OCI-LY7 (cell line): ENCODE measurements around the gene ABCB11. TPM values are rescaled to one million over a fixed set of nuclear protein-coding genes. Genes with fewer than 3 reads are reported as not detected.
A peak's percentile ranks its signal among the peaks of the same experiment; 100 is the strongest.

Experiments used
- BruUV-seq: library from RNA; stranded (reverse); fragments of 400-500 nt; replicated peaks from 2 replicates; lab custom pipeline; 2021; lab: Mats Ljungman, UMichigan
- CTCF ChIA-PET: fragments of 300-600 bp; sonication (Branson Sonifier 250); formaldehyde crosslinking; loops from one replicate; lab custom pipeline; 2022; ENCODE audit warnings: antibody characterized with exemption; ENCODE audit not compliant: unreplicated experiment; lab: Charles Lee
- POLR2A ChIA-PET: fragments of 300-600 bp; sonication (Branson Sonifier 250); formaldehyde crosslinking; loops from one replicate; lab custom pipeline; 2022; ENCODE audit warnings: antibody characterized with exemption; lab: Charles Lee
- DNase-seq: peaks from one replicate; pipeline ENCODE4 v3.0.0-alpha.2; 2015; ENCODE audit warnings: low spot score
- H2AFZ ChIP-seq: fragments of 200-600 bp; sonication (generic), shearing (Covaris generic); 2 replicates; pipeline ENCODE4 v1.6.1; 2014; ENCODE audit warnings: mild to moderate bottlenecking, antibody characterized with exemption, low read length, moderate library complexity
- H3K27ac ChIP-seq: fragments of 200-600 bp; sonication (generic); 2 replicates; pipeline ENCODE4 v1.5.1; 2014; ENCODE audit warnings: mixed run types, low read depth, mild to moderate bottlenecking, moderate library complexity, low read length, inconsistent platforms; ENCODE audit not compliant: poor library complexity, severe bottlenecking
- H3K36me3 ChIP-seq: fragments of 200-600 bp; sonication (generic); 2 replicates; pipeline ENCODE4 v1.6.1; 2014; ENCODE audit warnings: mild to moderate bottlenecking, antibody characterized with exemption, low read length, moderate library complexity, mixed read lengths; ENCODE audit not compliant: insufficient read depth
- H3K4me1 ChIP-seq: fragments of 200-600 bp; sonication (generic); 2 replicates; pipeline ENCODE4 v1.5.1; 2014; ENCODE audit warnings: mild to moderate bottlenecking, low read length; ENCODE audit not compliant: insufficient read depth, poor library complexity, severe bottlenecking
- H3K4me2 ChIP-seq: fragments of 200-600 bp; sonication (generic); 2 replicates; pipeline ENCODE4 v1.6.1; 2014; ENCODE audit warnings: mild to moderate bottlenecking, low read length
- H3K4me3 ChIP-seq: fragments of 200-600 bp; sonication (generic); 2 replicates; pipeline ENCODE4 v1.5.1; 2014; ENCODE audit warnings: mild to moderate bottlenecking, low read depth, low read length; ENCODE audit not compliant: poor library complexity, severe bottlenecking
- H3K79me2 ChIP-seq: fragments of 200-600 bp; sonication (generic); 2 replicates; pipeline ENCODE4 v1.6.1; 2016; ENCODE audit warnings: low read depth, mild to moderate bottlenecking, low read length, moderate library complexity, mixed read lengths; ENCODE audit not compliant: insufficient read depth
- H3K9me2 ChIP-seq: fragments of 200-600 bp; sonication (generic); 2 replicates; pipeline ENCODE4 v1.6.1; 2016; ENCODE audit warnings: mild to moderate bottlenecking, low read length, mixed read lengths; ENCODE audit not compliant: insufficient read depth
- H3K9me3 ChIP-seq: fragments of 200-600 bp; sonication (generic); 2 replicates; pipeline ENCODE4 v1.6.1; 2014; ENCODE audit warnings: mild to moderate bottlenecking, mixed run types, low read length, mixed read lengths
- H4K20me1 ChIP-seq: fragments of 200-600 bp; sonication (generic); 2 replicates; pipeline ENCODE4 v1.6.1; 2014; ENCODE audit warnings: mild to moderate bottlenecking, antibody characterized with exemption, low read length, moderate library complexity, mixed read lengths; ENCODE audit not compliant: insufficient read depth
- CTCF ChIP-seq: fragments of 200-600 bp; sonication (generic); conservative IDR thresholded peaks from 2 replicates; pipeline ENCODE4 v1.5.1; 2014; ENCODE audit warnings: mild to moderate bottlenecking, antibody characterized with exemption, low read length, moderate library complexity, mixed read lengths
- EZH2phosphoT487 ChIP-seq: fragments of 200-600 bp; sonication (generic); IDR thresholded peaks from 2 replicates; pipeline ENCODE4 v1.6.1; 2018; ENCODE audit warnings: low read depth, borderline replicate concordance, mild to moderate bottlenecking, mixed run types, antibody characterized with exemption, low read length, moderate library complexity, mixed read lengths
- intact Hi-C: fragments of 100-400 bp; cut with micrococcal nuclease; formaldehyde crosslinking; loops from one replicate; pipeline ENCODE4 v1.10.0; 2022; ENCODE audit not compliant: unreplicated experiment
- total RNA-seq, 2 experiments: library from RNA; depleted of rRNA in 1 of 2; stranded (reverse); fragments of >200 nt in 1 of 2; shearing (Covaris generic) in 1 of 2; gene quantifications; 2 replicates each; pipeline ENCODE4 v1.2.3, GENCODE V29; 2014 to 2022

ABCB11 gene
- total RNA-seq, 2 experiments from 2014 or later, result 0.04 TPM; not detected in 1

- CTCF ChIA-PET, result no interaction called here
- intact Hi-C loops, result loop anchor here (1.0 to 2.0 kb wide), 4 partner anchors 146 to 259 kb away; no protein-coding TSS in a partner anchor
- Histone ChIP-seq H2AFZ (no peak overlapping the region), H3K9me3 (no peaks in the 10 kb centered on the region), H3K4me3 (no peak overlapping the region), H3K4me1 (no peaks in the 10 kb centered on the region), H3K36me3 (no peaks in the 10 kb centered on the region), H3K79me2 (no peaks in the 10 kb centered on the region), H3K27ac (no peak overlapping the region), H4K20me1 (no peaks in the 10 kb centered on the region), H3K4me2 (no peak overlapping the region), H3K9me2 (no peaks in the 10 kb centered on the region)
- POLR2A ChIA-PET, result interaction anchor here (0.6 kb wide), 1 partner anchor 260 kb away, joined by 3 read pairs; no protein-coding TSS in a partner anchor
- no TSS peak for BruUV-seq
- no peak for TF ChIP-seq EZH2phosphoT487
- TF ChIP-seq CTCF, result peak; percentile 91
- peak; percentile 68 for DNase-seq
Observed at GRCh38 chr2:168961450-168962229, 69.5 kb downstream of the ABCB11 start.

- Histone ChIP-seq H3K9me3 (no peaks in the 10 kb centered on the region), H3K27ac (no peak overlapping the region), H2AFZ (no peak overlapping the region), H3K4me1 (no peaks in the 10 kb centered on the region), H4K20me1 (no peaks in the 10 kb centered on the region), H3K4me3 (no peak overlapping the region), H3K79me2 (no peaks in the 10 kb centered on the region), H3K36me3 (no peaks in the 10 kb centered on the region), H3K4me2 (no peak overlapping the region), H3K9me2 (0 out of 2 replicates have a peak, but pooled peaks cover 3% of the 10 kb centered on the region)
- POLR2A ChIA-PET, result no interaction called here
- intact Hi-C loops, result no loop called here
- DNase-seq, result no peak
- CTCF ChIA-PET, result no interaction called here
- TF ChIP-seq CTCF, result no peak
- no peak for TF ChIP-seq EZH2phosphoT487
- BruUV-seq, result no TSS peak
Observed at GRCh38 chr2:168956392-168956791, 74.7 kb downstream of the ABCB11 start.

GRCh38 chr2:168955321-168955720 is 75.8 kb downstream of the ABCB11 start:
- no peak overlapping the region for H3K4me3 ChIP-seq
- intact Hi-C loops, result no loop called here
- no peaks in the 10 kb centered on the region for H3K36me3 ChIP-seq
- TF ChIP-seq EZH2phosphoT487 (no peak), CTCF (no peak)
- ChIA-PET POLR2A (no interaction called here), CTCF (no interaction called here)
- no peaks in the 10 kb centered on the region for H3K4me1 ChIP-seq
- H3K9me2 ChIP-seq, result 0 out of 2 replicates have a peak, but pooled peaks cover 3% of the 10 kb centered on the region
- H3K79me2 ChIP-seq, result no peaks in the 10 kb centered on the region
- no peak overlapping the region for H2AFZ ChIP-seq
- H4K20me1 ChIP-seq, result no peaks in the 10 kb centered on the region
- no peak overlapping the region for H3K27ac ChIP-seq
- H3K4me2 ChIP-seq, result no peak overlapping the region
- no TSS peak for BruUV-seq
- no peak for DNase-seq
- H3K9me3 ChIP-seq, result no peaks in the 10 kb centered on the region
